HG03139 (cell line): Measurements from ENCODE around the gene LIMK2.

Source experiments
- ATAC-seq: cut with Tn5 transposase; IDR thresholded peaks from one replicate; pipeline ENCODE4 v1.9.1; 2021; ENCODE audit not compliant: unreplicated experiment

Gene LIMK2

GRCh38 chr22:31327806-31328543 is 115.9 kb downstream of the LIMK2 start:
- ATAC-seq: no peak

- ATAC-seq: no peak
Measured at GRCh38 chr22:31328544-31328960, 116.5 kb downstream of the LIMK2 start.

- no peak for ATAC-seq
Measured at GRCh38 chr22:31329029-31329428, 116.9 kb downstream of the LIMK2 start.
